Retina (tissue), 1 donor: Measurements from ENCODE around the gene NDUFB11.
A peak's percentile ranks its signal among the peaks of the same experiment; 100 is the strongest.
"Not testable (repeated sequence)": the region's sequence is repeated elsewhere in the genome, so short reads cannot be mapped to it uniquely, and the experiment has no call there.

Experiments used
- DNase-seq: peaks from one replicate; pipeline ENCODE4 v3.0.0-alpha.2; 2016

NDUFB11 gene

GRCh38 chrX:47145395-47146120, 1.1 kb upstream of the NDUFB11 start:
- DNase-seq: no peak

- no peak for DNase-seq
Measured at GRCh38 chrX:47143894-47144625, 442 bp downstream of the NDUFB11 start.

GRCh38 chrX:47138171-47138570, 6.3 kb downstream of the NDUFB11 start:
- DNase-seq: no peak

DNA sequence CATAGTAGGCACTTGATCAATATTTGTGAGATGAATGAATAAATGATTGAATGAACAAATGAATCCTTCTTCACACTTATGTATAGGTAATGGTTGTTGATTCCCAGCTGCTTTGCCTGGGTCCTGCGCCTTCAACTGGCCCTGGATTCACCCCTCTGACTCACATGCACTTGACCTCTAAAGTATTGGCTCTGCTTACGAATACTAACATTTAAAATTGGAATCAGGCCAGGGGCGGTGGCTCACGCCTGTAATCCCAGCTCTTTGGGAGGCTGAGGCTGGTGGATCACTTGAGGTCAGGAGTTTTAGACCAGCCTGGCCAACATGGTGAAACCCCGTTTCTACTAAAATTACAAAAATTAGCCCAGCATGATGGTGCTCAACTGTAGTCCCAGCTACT, 8.9 kb downstream of the NDUFB11 start:
- DNase-seq: not testable (repeated sequence)

DNA sequence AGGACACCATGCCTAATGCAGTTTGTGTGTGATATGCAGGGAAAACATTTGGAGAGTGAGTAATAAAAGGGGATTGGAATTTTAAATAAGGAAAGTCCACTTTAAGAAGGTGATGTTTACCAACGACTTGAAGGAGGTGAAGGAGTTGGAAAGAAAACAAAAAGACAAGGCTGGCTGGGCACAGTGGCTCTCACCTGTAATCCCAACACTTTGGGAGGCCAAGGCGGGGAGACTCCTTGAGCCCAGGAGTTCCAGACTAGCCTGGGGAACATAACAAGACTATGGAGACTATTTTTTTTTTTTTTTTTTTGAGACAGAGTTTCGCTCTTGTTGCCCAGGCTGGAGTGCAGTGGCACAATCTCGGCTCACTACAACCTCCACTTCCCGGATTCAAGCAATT, 11.0 kb downstream of the NDUFB11 start:
- no peak for DNase-seq

DNA sequence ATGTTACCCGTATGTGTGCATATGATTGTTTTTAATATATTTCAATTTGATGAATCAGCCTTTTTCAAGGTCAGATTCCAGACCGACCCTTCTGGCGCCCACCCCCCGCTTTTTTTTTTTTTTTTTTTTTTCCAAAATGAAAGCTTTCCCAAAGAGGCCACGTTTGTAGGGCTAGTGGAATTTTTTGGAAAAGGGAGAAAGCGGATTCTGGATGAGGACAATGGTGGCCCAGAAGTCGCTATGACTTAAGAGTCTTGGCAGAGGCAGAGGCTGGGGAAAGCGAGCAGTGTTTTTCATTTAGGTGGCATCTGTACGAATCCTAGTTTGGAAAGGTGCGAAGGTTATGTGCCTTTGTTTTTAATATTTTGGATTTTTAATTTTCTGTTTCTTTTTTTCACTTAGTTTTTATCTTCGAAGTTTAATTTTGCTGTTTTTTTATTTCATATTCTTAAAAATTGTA, 14.6 kb downstream of the NDUFB11 start:
- peak; percentile 6 for DNase-seq

GRCh38 chrX:47129157-47129898, 15.2 kb downstream of the NDUFB11 start:
- DNase-seq: peak; percentile 94

DNA sequence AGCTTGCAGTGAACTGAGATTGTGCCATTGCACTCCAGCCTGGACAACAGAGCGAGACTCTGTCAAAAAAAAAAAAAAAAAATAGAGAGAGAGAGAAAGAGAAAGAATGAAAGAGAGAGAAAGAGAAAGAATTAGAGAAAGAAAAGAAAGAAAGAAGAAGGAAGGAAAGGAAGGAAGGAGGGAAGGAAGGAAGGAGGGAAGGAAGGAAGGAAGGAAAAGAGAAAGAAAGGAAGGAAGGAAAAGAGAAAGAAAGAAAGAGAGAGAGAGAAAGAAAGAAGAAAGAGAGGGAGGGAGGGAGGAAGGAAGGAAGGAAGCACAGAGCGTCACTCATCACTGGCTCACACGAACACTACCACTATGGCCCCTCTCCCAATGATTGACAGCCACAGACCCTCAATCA, 20.0 kb downstream of the NDUFB11 start:
- not testable (repeated sequence) for DNase-seq

- DNase-seq: not testable (repeated sequence)
Measured at GRCh38 chrX:47116551-47117110, 27.9 kb downstream of the NDUFB11 start.

- DNase-seq: no peak
Measured at GRCh38 chrX:47112316-47112954, 32.1 kb downstream of the NDUFB11 start.

DNA sequence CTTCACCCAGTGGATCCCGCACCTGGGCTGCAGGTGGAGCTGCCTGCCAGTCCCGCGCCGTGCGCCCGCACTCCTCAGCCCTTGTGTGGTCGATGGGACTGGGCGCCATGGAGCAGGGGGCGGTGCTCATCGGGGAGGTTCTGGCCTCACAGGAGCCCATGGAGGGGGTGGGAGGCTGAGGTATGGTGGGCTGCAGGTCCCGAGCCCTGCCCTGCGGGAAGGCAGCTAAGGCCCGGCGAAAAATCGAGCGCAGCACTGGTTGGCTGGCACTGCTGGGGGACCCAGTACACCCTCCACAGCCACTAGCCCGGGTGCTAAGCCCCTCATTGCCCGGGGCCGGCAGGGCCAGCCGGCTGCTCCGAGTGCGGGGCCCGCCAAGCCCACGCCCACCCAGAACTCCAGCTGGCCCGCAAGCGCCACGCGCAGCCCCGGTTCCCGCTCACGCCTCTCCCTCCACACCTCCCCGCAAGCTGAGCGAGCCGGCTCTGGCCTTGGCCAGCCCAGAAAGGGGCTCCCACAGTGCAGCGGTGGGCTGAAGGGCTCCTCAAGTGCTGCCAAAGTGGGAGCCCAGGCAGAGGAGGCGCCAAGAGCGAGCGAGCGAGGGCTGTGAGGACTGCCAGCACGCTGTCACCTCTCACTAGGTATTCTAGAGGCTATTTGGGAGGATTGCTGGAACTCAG, 33.4 kb downstream of the NDUFB11 start:
- not testable (repeated sequence) for DNase-seq

- no peak for DNase-seq
Measured at GRCh38 chrX:47101206-47101605, 43.3 kb downstream of the NDUFB11 start.

GRCh38 chrX:47098338-47099094, 46.0 kb downstream of the NDUFB11 start:
- DNase-seq: no peak

DNA sequence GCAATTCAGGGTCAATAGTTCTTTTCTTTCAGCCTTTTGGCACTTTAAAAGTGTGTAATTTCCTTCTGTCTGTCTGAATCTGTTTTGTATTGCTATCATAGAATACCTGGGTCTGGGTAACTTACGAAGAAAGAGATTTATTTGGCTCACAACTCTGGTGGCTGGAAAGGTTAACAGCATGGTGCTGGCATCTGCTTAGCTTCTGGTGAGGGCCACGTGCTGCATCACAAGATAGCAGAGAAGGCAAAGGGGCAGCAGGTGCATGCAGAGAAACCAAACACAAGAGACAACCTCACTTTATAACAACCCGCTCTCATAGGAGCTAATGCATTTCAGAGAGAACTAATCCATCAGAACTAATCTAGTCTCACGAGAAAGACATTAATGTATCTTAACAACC, 47.5 kb downstream of the NDUFB11 start:
- DNase-seq: no peak

GRCh38 chrX:47093860-47094259, 50.6 kb downstream of the NDUFB11 start:
- no peak for DNase-seq

GRCh38 chrX:47093248-47093647, 51.3 kb downstream of the NDUFB11 start:
- no peak for DNase-seq
